GM12891 (cell line): Measurements from ENCODE around the gene AFF3.

Source experiments
- POLR2A ChIP-seq: IDR thresholded peaks from 2 replicates; pipeline ENCODE4 v1.6.1; 2011; ENCODE audit warnings: low read depth, low read length, control low read depth
- POLR2AphosphoS5 ChIP-seq: IDR thresholded peaks from 2 replicates; pipeline ENCODE4 v1.6.1; 2011; ENCODE audit warnings: low read depth, low read length, control low read depth
- POU2F2 ChIP-seq: IDR thresholded peaks from 2 replicates; pipeline ENCODE4 v1.6.1; 2011; ENCODE audit warnings: low read depth, mild to moderate bottlenecking, control low read depth, low read length, moderate library complexity
- SPI1 ChIP-seq: IDR thresholded peaks from 2 replicates; pipeline ENCODE4 v1.6.1; 2011; ENCODE audit warnings: low read depth, low read length, control low read depth
- TAF1 ChIP-seq: IDR thresholded peaks from 2 replicates; pipeline ENCODE4 v1.6.1; 2011; ENCODE audit warnings: low read depth, low read length, control low read depth

DNA sequence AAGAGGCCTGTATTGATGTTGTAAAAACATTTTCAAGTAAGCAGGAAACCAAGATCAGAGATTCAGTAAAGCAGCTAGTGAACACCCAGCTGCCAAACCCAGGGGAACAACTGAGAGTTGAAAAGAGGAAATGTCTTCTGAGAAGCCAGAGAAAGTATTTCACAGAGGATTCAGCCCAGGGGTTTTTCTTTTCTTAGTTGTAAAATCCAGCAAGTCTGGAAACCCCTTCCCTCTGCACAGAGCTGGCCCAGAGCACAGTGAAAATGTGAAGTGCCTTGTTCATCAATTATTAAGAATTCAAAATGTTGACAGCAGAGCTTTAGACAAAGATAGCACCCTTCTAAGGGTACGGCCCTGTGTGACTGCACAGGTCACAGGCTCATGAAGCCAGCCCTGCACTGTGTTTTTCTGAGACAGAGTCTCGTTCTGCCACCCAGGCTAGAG is 28.4 kb downstream of the AFF3 start:
- TF ChIP-seq POLR2AphosphoS5 (no peak), POLR2A (no peak), TAF1 (no peak), SPI1 (peak; percentile 93), POU2F2 (no peak)
